ENCODE results near the gene KBTBD12.

Gene KBTBD12

GRCh38 chr3:128001576-128001975, 86.5 kb downstream of the KBTBD12 start:
- H3K4me3 ChIP-seq (ENCODE audit: low read depth, low read length), result no peak overlapping the region
- no peak for DNase-seq (ENCODE audit: low read depth)

GRCh38 chr3:128004661-128005060, 89.6 kb downstream of the KBTBD12 start:
- no peak overlapping the region for H3K4me3 ChIP-seq (ENCODE audit: low read depth, low read length)
- no peak for DNase-seq (ENCODE audit: low read depth)

DNA sequence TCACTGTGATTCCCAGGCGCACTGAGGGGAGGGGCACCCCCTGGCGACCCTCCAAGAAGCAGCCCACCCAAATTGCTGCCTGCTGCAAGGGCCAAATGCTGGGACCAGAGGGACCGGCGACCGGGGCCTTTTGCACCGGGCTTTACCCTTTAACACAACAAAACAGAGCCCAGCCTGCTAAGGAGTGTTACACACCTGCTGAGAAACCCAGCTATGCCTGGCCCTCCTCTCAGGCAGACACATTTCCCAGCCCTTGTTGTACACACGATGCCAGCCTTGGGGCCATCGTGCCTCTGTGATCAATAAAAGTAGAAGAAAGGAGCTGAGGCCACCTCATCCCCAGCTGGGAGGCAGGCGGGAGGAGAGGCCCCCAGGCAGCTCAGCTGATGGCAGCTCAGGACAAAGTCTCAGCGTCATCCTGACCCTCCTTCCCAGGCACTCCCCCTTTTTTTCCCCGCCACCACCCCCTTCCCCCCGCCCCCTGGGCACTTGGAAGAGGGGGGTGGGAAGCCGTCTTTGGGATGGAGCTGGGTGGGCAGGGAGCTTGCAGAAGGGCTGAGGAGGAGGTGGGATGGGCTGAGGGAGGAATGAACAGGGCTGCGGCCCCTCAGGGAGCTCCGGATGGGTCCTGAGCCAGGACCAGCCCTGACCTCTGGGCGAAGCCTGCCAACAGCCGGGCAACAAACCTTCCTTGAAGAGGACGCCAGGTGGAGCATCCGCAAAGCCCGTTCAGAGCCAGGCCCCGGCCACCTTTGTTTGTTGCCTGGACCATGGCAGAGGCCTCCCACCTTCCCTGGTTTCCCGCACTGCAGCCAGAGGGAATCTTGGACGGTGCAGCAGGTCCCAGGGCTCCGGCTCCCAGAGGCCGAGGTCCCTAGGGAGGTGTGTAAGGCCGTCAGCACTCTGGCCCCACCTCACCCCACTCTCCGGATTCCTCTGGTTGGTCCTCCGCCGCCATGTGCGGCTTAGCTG, 91.3 kb downstream of the KBTBD12 start:
- H3K4me3 ChIP-seq (ENCODE audit: low read depth, low read length), result no peak overlapping the region
- DNase-seq (ENCODE audit: low read depth), result no peak

- DNase-seq (ENCODE audit: low read depth), result no peak
- no peak overlapping the region for H3K4me3 ChIP-seq (ENCODE audit: low read depth, low read length)
Observed at GRCh38 chr3:128007033-128007424, 92.0 kb downstream of the KBTBD12 start.

DNA sequence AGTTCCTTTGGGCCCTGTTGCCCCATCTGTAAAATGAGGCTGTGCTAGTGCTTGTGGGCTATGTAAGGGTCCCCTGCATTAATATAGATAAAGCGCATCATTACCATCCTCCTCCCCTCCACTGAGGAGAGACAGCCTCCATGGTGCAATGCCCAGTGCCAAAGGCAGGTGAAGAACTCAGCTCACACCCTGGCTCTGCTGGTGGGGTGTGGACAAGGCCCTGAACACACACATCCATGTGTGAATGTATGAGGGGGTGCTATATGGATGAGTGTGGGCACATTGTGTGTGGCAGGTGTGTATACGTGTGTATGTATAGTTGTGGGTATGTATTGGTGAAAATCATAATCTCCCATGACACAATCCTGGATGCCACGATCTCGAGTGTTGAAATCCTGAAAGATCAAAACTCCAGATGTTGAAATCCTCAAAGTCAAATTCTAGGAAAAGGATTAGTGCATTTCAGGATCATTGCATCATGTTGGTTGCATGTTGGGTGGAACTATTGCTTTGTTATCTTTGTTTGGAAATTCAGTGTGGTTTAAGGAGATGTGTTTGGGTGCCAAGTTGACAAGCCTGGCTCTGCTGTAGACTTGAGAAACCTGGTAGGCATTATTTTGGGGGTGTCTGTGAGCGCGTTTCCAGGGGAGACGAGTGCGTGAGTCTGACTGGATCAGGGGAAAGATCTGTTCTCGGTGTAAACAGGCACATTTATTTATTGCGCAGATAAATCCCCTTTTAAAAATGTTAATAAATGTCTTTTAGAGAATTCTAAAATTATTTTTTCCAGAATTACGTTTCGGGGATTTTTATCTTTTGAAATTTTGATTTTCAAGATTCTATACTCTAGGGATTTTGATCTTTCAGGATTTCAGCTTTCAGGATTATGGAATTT, 95.2 kb downstream of the KBTBD12 start:
- peak; percentile 60 for DNase-seq (ENCODE audit: low read depth)
- no peak overlapping the region for H3K4me3 ChIP-seq (ENCODE audit: low read depth, low read length)

GRCh38 chr3:128011140-128011539, 96.1 kb downstream of the KBTBD12 start:
- H3K4me3 ChIP-seq (ENCODE audit: low read depth, low read length), result no peak overlapping the region
- no peak for DNase-seq (ENCODE audit: low read depth)

DNA sequence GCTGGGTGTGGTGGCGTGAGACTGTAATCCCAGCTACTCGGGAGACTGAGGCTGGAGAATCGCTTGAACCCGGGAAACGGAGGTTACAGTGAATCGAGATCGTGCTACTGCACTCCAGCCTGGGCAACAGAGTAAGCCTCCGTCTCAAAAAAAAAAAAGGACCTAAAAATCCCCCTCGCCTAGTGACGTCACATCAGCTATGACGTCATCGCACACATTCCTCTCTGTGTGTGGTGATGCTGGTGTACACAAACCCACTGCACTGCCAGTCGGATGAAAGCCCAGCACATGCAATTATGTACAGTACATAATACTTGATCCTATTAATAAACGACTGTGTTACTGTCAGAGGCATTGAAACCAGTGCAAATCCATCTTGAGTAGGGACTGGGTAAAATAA, 97.0 kb downstream of the KBTBD12 start:
- no peak overlapping the region for H3K4me3 ChIP-seq (ENCODE audit: low read depth, low read length)

GRCh38 chr3:128014548-128014947, 99.5 kb downstream of the KBTBD12 start:
- H3K4me3 ChIP-seq (ENCODE audit: low read depth, low read length), result no peak overlapping the region
- DNase-seq (ENCODE audit: low read depth), result no peak

More for the DNA sequence above, 97.0 kb downstream of the KBTBD12 start:
- no peak for DNase-seq (ENCODE audit: low read depth)

DNA sequence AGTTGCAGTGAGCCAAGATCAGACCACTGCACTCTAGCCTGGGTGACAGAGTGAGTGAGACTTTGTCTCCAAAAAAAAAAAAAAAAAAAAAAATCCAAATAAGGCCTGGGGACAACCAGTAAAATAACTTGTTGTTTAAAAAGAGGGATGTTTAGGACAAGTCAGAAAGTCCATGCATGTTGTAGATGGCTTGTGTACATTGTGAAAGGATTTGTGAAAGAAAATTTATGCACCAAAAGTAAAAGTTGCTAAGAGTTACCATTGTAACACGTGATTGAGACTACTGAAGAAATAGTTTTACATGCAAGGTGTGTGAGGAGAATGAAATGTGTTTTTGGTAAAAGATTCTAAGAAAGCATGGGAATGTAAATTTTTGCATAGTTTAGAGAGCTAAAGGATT, 101.5 kb downstream of the KBTBD12 start:
- H3K4me3 ChIP-seq (ENCODE audit: low read depth, low read length), result no peak overlapping the region
- DNase-seq (ENCODE audit: low read depth), result no peak

GRCh38 chr3:128021768-128022372, 106.8 kb downstream of the KBTBD12 start:
- no peak for DNase-seq (ENCODE audit: low read depth)
- no peak overlapping the region for H3K4me3 ChIP-seq (ENCODE audit: low read depth, low read length)

DNA sequence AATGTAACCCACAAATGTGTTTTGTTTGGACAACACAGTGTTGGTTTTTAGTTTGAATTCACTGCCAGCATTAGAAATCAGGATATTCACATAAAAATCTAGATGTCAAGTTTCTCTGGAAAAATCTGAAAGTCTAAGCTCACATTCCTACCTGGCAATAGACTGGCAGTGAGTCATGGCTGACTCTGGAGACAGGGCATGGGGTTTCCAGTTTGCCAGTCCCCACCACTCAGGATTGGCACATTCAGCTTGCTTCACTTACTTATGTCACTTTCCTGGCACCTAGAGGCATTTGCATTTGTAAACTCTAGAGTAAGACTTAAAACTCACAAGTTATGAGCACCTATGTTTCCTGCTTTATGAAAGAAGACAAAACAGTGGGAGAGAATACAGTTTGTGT, 118.1 kb downstream of the KBTBD12 start:
- H3K4me3 ChIP-seq (ENCODE audit: low read depth, low read length), result no peak overlapping the region
- no peak for DNase-seq (ENCODE audit: low read depth)

- DNase-seq (ENCODE audit: low read depth), result no peak
- no peak overlapping the region for H3K4me3 ChIP-seq (ENCODE audit: low read depth, low read length)
Observed at GRCh38 chr3:128036119-128036518, 121.1 kb downstream of the KBTBD12 start.
